UCSD-AML1 (cell line): ENCODE results near the gene EMC6.
A peak's percentile ranks its signal among the peaks of the same experiment; 100 is the strongest.

ENCODE experiments used
- DNase-seq: peaks from one replicate; lab custom pipeline; 2025; ENCODE audit not compliant: unreplicated experiment; lab: John Stamatoyannopoulos, UW

Gene EMC6

GRCh38 chr17:3668279-3669084, at the start of gene EMC6, which contains the start of gene TAX1BP3:
Gene EMC6, plus strand, starts transcription at chr17:3668812. Its CDS starts 335 bp downstream, at chr17:3669147.
Gene TAX1BP3, minus strand, starts transcription at chr17:3668578. Its CDS starts 52 bp downstream, at chr17:3668526.
- peak; percentile 99 for DNase-seq

DNA sequence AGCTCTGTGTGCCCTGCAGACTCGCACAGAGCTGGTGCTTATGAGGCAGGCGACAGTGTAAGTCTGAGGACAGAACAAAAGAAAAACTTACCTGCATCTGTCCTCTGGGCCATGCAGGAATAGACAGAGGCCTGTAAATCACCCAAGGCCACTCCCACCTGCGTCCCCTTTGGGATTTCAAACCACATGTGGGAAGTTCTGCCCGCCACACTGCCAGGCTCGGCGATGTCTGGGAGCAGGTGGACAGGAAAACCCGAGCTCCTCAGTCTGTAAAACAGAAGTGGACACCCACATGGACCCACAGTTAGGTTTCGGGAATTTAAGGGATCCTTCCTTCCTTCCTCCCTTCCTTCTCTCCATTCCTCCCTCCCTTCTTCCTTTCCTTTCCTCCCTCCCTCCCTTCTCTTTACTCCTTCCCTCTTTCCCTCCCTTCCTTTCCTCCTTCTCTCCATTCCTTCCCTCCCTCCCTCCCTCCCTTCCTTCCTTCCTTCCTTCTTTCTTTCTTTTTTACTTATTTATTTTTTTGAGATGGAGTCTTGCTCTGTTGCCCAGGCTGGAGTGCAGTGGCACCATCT, 47.4 kb upstream of the EMC6 start:
- no peak for DNase-seq

- no peak for DNase-seq
Measured at GRCh38 chr17:3622977-3623594, 45.5 kb upstream of the EMC6 start.

- DNase-seq: no peak
Measured at GRCh38 chr17:3626831-3627768, 41.5 kb upstream of the EMC6 start.

GRCh38 chr17:3627769-3628167, 40.8 kb upstream of the EMC6 start:
- no peak for DNase-seq

DNA sequence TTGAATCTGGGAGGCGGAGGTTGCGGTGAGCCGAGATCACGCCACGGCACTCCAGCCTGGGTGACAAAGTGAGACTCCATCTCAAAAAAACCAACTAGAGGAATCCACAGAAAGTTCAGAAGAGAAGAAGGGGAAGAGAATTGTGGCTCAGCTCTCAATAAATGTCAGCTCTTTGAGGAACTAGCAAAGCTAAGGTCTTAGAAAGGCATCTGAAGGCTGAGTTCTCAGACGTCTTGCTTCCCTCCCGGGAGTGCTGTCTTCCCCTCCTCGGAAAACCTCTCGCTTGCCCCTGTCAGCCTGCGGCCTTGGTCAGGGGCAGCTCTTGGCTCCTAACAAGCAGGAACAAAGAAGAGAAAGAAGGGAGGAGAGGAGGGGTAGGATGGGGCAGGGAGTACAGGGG, 37.8 kb upstream of the EMC6 start:
- peak; percentile 23 for DNase-seq

GRCh38 chr17:3632287-3632686, 36.3 kb upstream of the EMC6 start:
- no peak for DNase-seq

- no peak for DNase-seq
Measured at GRCh38 chr17:3635474-3636153, 33.0 kb upstream of the EMC6 start.

- DNase-seq: peak; percentile 97
Measured at GRCh38 chr17:3636154-3636907, 32.3 kb upstream of the EMC6 start, which contains the start of the genes CTNS and SHPK. Gene CTNS, plus strand, starts transcription at chr17:3636760. Its CDS starts 3,447 bp downstream, at chr17:3640207. Gene SHPK, minus strand, starts transcription at chr17:3636250. Its CDS starts 31 bp downstream, at chr17:3636219.

DNA sequence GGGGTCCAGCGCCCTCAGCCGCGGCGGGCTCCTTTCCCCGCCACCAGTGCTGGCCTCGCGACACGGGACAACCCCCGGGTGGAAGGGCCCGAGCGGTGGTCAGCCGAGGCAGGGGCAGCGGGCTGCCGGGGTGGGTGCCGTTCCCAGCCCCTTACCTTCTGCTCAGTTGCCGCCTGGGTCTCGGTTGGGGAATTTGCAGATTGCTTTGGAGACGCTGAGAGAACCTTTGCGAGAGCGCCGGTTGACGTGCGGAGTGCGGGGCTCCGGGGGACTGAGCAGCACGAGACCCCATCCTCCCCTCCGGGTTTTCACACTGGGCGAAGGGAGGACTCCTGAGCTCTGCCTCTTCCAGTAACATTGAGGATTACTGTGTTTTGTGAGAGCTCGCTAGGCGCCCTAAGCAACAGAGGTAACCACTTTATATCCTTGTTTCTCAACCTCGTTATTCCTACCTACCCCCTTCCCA, 31.7 kb upstream of the EMC6 start:
- DNase-seq: no peak

GRCh38 chr17:3639981-3640596, 28.5 kb upstream of the EMC6 start:
- peak; percentile 57 for DNase-seq

GRCh38 chr17:3641014-3641413, 27.6 kb upstream of the EMC6 start:
- no peak for DNase-seq

DNA sequence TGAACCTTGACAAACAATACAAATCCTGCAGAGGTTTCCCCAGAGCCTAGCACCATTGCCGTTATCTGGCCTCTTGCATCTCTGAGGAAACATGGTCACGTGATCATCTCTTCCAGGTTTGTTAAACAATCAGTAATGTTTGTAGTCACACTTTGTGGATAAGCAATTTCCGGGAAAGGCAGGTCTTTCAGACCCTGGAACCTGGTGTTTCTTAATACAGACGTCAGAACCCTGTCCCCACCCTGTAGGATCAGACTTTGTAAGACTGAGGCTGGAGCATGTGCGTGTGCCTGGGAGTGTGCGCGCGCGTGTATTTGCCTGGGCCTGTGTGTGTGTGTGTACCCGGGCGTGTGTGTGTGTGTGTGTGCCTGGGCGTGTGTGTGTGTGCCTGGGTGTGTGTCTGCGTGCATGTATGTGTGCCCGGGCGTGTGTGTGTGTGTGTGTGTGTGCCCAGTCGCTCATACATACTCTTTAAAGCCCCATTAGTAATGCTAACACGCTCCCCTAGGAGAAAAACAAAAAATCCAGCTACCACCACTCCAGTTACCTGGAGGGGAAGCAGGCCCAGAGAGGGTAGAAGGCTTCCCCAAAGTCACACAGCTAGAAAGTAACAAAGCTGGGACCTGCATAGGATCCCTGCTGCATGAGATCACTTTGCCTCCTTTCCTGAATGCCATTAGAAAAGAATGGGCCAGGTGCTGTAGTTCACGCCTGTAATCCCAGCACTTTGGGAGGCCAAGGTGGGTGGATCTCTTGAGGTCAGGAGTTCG, 26.7 kb upstream of the EMC6 start:
- no peak for DNase-seq

GRCh38 chr17:3643889-3644349, 24.7 kb upstream of the EMC6 start:
- no peak for DNase-seq

- DNase-seq: no peak
Measured at GRCh38 chr17:3645310-3645709, 23.3 kb upstream of the EMC6 start.

DNA sequence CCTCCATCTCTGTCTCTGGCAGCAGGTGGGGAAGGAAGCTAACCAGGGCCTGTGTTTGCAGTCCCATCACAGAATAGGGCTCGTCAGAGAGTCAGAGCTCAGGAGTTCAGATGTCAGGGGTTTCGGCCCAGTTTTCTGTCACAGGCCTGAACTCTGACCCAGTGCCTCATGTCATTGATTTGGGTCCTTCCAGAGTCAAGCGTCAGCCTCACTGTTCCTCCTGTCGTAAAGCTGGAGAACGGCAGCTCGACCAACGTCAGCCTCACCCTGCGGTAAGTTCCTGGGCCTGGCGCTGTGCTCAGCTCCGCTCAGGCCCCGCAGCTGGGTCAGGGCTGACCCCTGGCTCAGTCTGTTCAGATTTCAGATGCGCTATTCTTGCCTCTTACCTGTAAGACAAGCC, 21.4 kb upstream of the EMC6 start:
- DNase-seq: no peak

DNA sequence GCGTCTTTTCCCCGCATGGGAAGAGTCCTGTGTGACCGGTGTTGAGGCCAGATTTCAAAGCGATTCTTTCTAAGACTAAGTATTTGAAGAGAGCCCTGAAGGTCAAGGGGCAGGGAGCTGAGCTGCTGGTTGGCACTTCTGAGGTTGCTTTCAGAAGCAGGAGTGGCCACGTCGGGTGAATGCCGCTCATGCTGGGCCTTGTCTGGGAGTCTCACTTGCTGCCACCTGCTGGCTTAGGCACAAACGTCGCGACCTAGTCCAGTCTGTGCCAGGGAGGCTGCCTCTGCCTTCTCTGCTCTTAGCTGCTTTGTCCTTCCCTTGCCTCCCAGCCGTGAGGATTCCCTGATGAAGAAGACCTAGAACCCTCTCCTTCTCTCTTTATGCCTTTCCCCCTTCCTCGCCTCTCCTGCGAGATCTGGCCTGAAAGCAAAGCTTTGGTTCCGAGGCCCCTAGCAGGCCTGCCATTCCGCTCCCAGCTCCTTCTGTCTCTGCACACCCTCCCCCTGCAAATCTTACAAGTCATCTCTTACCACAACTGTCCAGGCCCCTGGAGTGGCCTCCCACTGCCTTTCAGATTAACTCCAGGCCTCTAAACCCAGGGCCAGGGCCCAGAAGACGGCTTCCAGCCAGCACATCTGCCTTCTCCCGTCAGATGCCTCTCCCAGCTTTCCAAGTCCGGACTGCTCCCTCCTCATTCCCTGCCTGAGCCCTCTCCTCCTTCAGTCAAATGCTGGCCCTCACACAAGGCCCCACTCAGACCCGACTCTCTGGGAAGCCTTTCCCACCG, 20.6 kb upstream of the EMC6 start:
- DNase-seq: peak; percentile 61
